Breast epithelium (tissue), 3 donors: ENCODE results near the gene TSPAN4.

Experiments used
- POLR2A ChIP-seq: fragments of 450-650 bp; IDR thresholded peaks from one replicate; pipeline ENCODE4 v1.6.1; 2016; ENCODE audit warnings: antibody characterized with exemption, mild to moderate bottlenecking, moderate library complexity
- POLR2AphosphoS5 ChIP-seq, 3 donors: sonication (generic); formaldehyde crosslinking; IDR thresholded peaks; one replicate each; pipeline ENCODE4 v1.6.1; 2017; ENCODE audit warnings: antibody characterized with exemption in 3 of 3
- TF ChIP-seq, protein P1 (sequence below), 3 donors: fragments of 450-650 bp; IDR thresholded peaks; one replicate each; pipeline ENCODE4 v1.5.1; 2016 to 2017; ENCODE audit warnings: antibody characterized with exemption in 3 of 3, mild to moderate bottlenecking in 3 of 3, moderate library complexity in 3 of 3

DNA sequence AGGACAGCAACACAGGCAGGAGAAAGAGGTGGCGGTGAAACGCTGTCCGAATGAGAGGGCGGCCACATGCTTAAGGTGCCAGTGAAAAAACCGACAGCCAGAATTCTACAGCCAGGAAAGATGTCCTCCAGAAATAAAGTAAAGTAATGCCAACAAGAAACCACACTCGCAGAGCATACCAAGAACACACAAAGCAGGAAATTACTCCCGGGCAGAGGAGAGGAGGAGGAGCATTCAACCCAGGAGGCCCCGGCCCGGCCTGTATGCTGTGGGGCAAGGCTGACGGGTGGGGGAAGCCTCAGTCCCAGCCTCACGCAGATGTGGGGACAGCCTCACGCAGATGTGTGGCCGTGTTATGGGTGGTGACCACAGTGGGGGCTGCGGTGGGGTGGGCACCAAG, 39.9 kb downstream of the TSPAN4 start:
- TF ChIP-seq, protein P1, sequence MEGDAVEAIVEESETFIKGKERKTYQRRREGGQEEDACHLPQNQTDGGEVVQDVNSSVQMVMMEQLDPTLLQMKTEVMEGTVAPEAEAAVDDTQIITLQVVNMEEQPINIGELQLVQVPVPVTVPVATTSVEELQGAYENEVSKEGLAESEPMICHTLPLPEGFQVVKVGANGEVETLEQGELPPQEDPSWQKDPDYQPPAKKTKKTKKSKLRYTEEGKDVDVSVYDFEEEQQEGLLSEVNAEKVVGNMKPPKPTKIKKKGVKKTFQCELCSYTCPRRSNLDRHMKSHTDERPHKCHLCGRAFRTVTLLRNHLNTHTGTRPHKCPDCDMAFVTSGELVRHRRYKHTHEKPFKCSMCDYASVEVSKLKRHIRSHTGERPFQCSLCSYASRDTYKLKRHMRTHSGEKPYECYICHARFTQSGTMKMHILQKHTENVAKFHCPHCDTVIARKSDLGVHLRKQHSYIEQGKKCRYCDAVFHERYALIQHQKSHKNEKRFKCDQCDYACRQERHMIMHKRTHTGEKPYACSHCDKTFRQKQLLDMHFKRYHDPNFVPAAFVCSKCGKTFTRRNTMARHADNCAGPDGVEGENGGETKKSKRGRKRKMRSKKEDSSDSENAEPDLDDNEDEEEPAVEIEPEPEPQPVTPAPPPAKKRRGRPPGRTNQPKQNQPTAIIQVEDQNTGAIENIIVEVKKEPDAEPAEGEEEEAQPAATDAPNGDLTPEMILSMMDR (IDR thresholded peaks at IDR 0.05) = no peak
- TF ChIP-seq POLR2AphosphoS5 (IDR thresholded peaks at IDR 0.05) (no peak), POLR2A (no peak)
